Panc1 (cell line): ENCODE results near the gene DIS3L2. TPM values are rescaled to one million over a fixed set of nuclear protein-coding genes. Genes with fewer than 3 reads are reported as not detected.

Experiments used
- ATAC-seq: fragments of 200-7000 bp; cut with Tn5 transposase; 2 replicates; pipeline ENCODE4 v1.9.1; 2020; ENCODE audit warnings: mild to moderate bottlenecking, moderate library complexity
- BruUV-seq: library from RNA; stranded (reverse); fragments of 400-500 nt; replicated peaks from 2 replicates; lab custom pipeline; 2021; lab: Mats Ljungman, UMichigan
- CTCF ChIA-PET: fragments of 300-600 bp; sonication (Branson Sonifier 250); formaldehyde crosslinking; loops from one replicate; lab custom pipeline; 2022; ENCODE audit warnings: antibody characterized with exemption; lab: Charles Lee
- POLR2A ChIA-PET: fragments of 300-600 bp; sonication (Branson Sonifier 250); formaldehyde crosslinking; loops from one replicate; lab custom pipeline; 2022; ENCODE audit warnings: antibody characterized with exemption; lab: Charles Lee
- DNase-seq: peaks from one replicate; pipeline ENCODE4 v3.0.0-alpha.2; 2010; ENCODE audit warnings: low read depth, low spot score
- H3K27ac ChIP-seq: 2 replicates; pipeline ENCODE4 v1.5.1; 2011; ENCODE audit warnings: mild to moderate bottlenecking, low read length, inconsistent platforms
- H3K27me3 ChIP-seq: fragments of 200-500 bp; sonication (Bioruptor generic); 2 replicates; pipeline ENCODE4 v1.6.0; 2014; ENCODE audit warnings: low read length, inconsistent platforms; ENCODE audit not compliant: control insufficient read depth, insufficient read depth
- H3K36me3 ChIP-seq: fragments of 200-500 bp; sonication (Bioruptor generic); 2 replicates; pipeline ENCODE4 v1.5.1; 2014; ENCODE audit warnings: inconsistent platforms, mild to moderate bottlenecking, low read length, moderate library complexity; ENCODE audit not compliant: control insufficient read depth, insufficient read depth
- H3K4me1 ChIP-seq: 2 replicates; pipeline ENCODE4 v1.5.1; 2011; ENCODE audit warnings: inconsistent platforms, mild to moderate bottlenecking, low read length, moderate library complexity; ENCODE audit not compliant: control insufficient read depth, insufficient read depth
- H3K4me3 ChIP-seq, 2 experiments: 2 replicates each; pipeline ENCODE4 v1.5.1; 2011 to 2012; ENCODE audit warnings: low read depth in 2 of 2, low read length in 2 of 2, mild to moderate bottlenecking in 2 of 2, inconsistent platforms in 1 of 2, moderate library complexity in 1 of 2
- H3K9me3 ChIP-seq: fragments of 200-500 bp; sonication (Bioruptor generic); 2 replicates; pipeline ENCODE4 v1.5.1; 2014; ENCODE audit warnings: low read depth, mild to moderate bottlenecking, inconsistent platforms, low read length, moderate library complexity; ENCODE audit not compliant: control insufficient read depth, insufficient read depth
- POLR2AphosphoS5 ChIP-seq: IDR thresholded peaks from 2 replicates; pipeline ENCODE4 v1.6.1; 2012; ENCODE audit warnings: mild to moderate bottlenecking, low read depth, low read length, moderate library complexity
- REST ChIP-seq, 2 experiments: IDR thresholded peaks; 2 replicates each; pipeline ENCODE4 v1.6.1; 2011 to 2012; ENCODE audit warnings: low read depth in 2 of 2, control low read depth in 1 of 2, low read length in 1 of 2, mild to moderate bottlenecking in 1 of 2, moderate library complexity in 1 of 2; ENCODE audit not compliant: insufficient read depth in 1 of 2
- SIN3A ChIP-seq: IDR thresholded peaks from 2 replicates; pipeline ENCODE4 v1.6.1; 2012; ENCODE audit warnings: low read depth, mild to moderate bottlenecking, low read length, moderate library complexity, borderline replicate concordance; ENCODE audit not compliant: insufficient read depth
- TCF7L2 ChIP-seq: IDR thresholded peaks from 2 replicates; pipeline ENCODE4 v1.6.1; 2011; ENCODE audit warnings: mild to moderate bottlenecking, low read depth, low read length, inconsistent platforms
- in situ Hi-C: cut with HindIII; loops from 2 replicates; pipeline ENCODE4 v1.10.0; 2016; ENCODE audit warnings: low sequenced_read_pairs, low pct_unique_long_range_greater_than_20kb
- intact Hi-C: fragments of 100-400 bp; cut with micrococcal nuclease; formaldehyde crosslinking; loops from one replicate; pipeline ENCODE4 v1.10.0; 2022; ENCODE audit not compliant: unreplicated experiment
- total RNA-seq: library from RNA; stranded (reverse); gene quantifications from one replicate; pipeline ENCODE4 v1.2.1, GENCODE V29; 2021; ENCODE audit not compliant: unreplicated experiment
- TF ChIP-seq, protein P1 (sequence below): fragments of 450-650 bp; IDR thresholded peaks from 2 replicates; pipeline ENCODE4 v1.5.1; 2017; ENCODE audit warnings: mild to moderate bottlenecking

DIS3L2 gene
- total RNA-seq, 1 experiment from 2014 or later = 28.1 TPM

GRCh38 chr2:232218778-232219495 is 257.4 kb downstream of the DIS3L2 start:
- DNase-seq = no peak
- in situ Hi-C loops (no loop called here), intact Hi-C loops (no loop called here)
- Histone ChIP-seq H3K36me3 (no peaks in the 10 kb centered on the region), H3K27me3 (no peaks in the 10 kb centered on the region), H3K4me1 (no peaks in the 10 kb centered on the region), H3K4me3 (no peak overlapping the region), H3K27ac (no peak overlapping the region), H3K9me3 (no peaks in the 10 kb centered on the region)
- ChIA-PET CTCF (no interaction called here), POLR2A (no interaction called here)
- TF ChIP-seq SIN3A (no peak), POLR2AphosphoS5 (no peak), REST (IDR thresholded peaks at IDR 0.05; ENCODE audit: insufficient read depth in 1 of 2, low read depth in 2 of 2, low read length in 1 of 2) (no peak), TCF7L2 (no peak)
- TF ChIP-seq, protein P1, sequence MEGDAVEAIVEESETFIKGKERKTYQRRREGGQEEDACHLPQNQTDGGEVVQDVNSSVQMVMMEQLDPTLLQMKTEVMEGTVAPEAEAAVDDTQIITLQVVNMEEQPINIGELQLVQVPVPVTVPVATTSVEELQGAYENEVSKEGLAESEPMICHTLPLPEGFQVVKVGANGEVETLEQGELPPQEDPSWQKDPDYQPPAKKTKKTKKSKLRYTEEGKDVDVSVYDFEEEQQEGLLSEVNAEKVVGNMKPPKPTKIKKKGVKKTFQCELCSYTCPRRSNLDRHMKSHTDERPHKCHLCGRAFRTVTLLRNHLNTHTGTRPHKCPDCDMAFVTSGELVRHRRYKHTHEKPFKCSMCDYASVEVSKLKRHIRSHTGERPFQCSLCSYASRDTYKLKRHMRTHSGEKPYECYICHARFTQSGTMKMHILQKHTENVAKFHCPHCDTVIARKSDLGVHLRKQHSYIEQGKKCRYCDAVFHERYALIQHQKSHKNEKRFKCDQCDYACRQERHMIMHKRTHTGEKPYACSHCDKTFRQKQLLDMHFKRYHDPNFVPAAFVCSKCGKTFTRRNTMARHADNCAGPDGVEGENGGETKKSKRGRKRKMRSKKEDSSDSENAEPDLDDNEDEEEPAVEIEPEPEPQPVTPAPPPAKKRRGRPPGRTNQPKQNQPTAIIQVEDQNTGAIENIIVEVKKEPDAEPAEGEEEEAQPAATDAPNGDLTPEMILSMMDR = no peak
- BruUV-seq = no TSS peak
- ATAC-seq = no peak

- H3K36me3 ChIP-seq = no peaks in the 10 kb centered on the region
- ATAC-seq = no peak
- H3K9me3 ChIP-seq = no peaks in the 10 kb centered on the region
- DNase-seq = no peak
- in situ Hi-C loops (no loop called here), intact Hi-C loops (no loop called here)
- H3K27me3 ChIP-seq = no peaks in the 10 kb centered on the region
- no peak overlapping the region for H3K4me3 ChIP-seq
- no peaks in the 10 kb centered on the region for H3K4me1 ChIP-seq
- CTCF ChIA-PET = no interaction called here
- BruUV-seq = no TSS peak
- TF ChIP-seq POLR2AphosphoS5 = no peak
- TF ChIP-seq TCF7L2 = no peak
- no peak for TF ChIP-seq REST (IDR thresholded peaks at IDR 0.05; ENCODE audit: insufficient read depth in 1 of 2, low read depth in 2 of 2, low read length in 1 of 2)
- TF ChIP-seq, protein P1 = no peak
- TF ChIP-seq SIN3A = no peak
- POLR2A ChIA-PET = no interaction called here
- no peak overlapping the region for H3K27ac ChIP-seq
Measured at GRCh38 chr2:232219496-232219870, 258.0 kb downstream of the DIS3L2 start.
